ENCODE measurements around the gene COL19A1. TPM values are rescaled to one million over a fixed set of nuclear protein-coding genes. Genes with fewer than 3 reads are reported as not detected.
A peak's percentile ranks its signal among the peaks of the same experiment; 100 is the strongest.

Gene COL19A1
- total and polyA plus RNA-seq, 9 of the 15 experiments (the other 6 are each of a cell fraction or from before 2014, with no cell fraction given) = not detected

DNA sequence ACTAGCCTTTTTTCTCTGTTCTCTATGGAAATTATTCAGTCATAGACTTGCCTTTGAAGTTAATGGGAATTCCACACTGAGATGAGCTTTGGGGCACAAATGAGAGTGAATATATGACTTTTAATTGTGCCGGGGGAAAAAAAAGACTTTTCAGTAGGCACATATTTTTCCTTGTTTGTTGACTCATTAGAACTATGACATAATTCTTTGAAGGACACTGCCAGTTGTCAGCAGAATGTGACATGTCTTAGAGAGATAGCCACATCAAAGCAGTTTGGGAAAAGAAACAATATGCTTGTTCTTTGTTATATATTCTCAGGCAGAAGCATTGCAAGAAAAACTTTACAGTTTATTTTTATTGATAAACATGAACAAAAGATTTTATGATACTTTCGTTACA lies 298.2 kb downstream of the COL19A1 start:
- ATAC-seq (peak; percentile 63), FAIRE-seq (no peak), DNase-seq (ENCODE audit: extremely low read depth in 1 of 4, low spot score in 3 of 4) (peak; percentile 40 to 57 (median 49))
- peak overlapping the region; percentile 27 for H3K4me2 ChIP-seq (ENCODE audit: insufficient read depth, low read length)
- no peaks in the 10 kb centered on the region for H3K79me2 ChIP-seq (ENCODE audit: control insufficient read depth, insufficient read depth, low read length)
- peak overlapping the region; percentile 49 for H3K27ac ChIP-seq (ENCODE audit: extremely low read depth, low read depth, low read length)
- ChIA-PET CTCF (ENCODE audit: low intra/inter-chr PET ratio) (interaction anchor here (1.6 kb wide), 1 partner anchor 433 kb away, joined by 3 read pairs; no protein-coding TSS in a partner anchor), POLR2A (interaction anchor here (1.3 kb wide), 1 partner anchor 14 kb away, joined by 3 read pairs; no protein-coding TSS in a partner anchor)
- no peaks in the 10 kb centered on the region; a peak in 2 of 5 replicates for H3K27me3 ChIP-seq (ENCODE audit: control insufficient read depth in 2 of 2, insufficient read depth in 2 of 2, low read length in 2 of 2)
- no peaks in the 10 kb centered on the region for H3K9me1 ChIP-seq (ENCODE audit: control insufficient read depth, insufficient read depth, low read length)
- no peak overlapping the region for H3K4me3 ChIP-seq
- peak overlapping the region; percentile 69 for H2AFZ ChIP-seq (ENCODE audit: low read depth, low read length)
- H3K9me3 ChIP-seq (replicated peaks; ENCODE audit: control insufficient read depth, insufficient read depth, low read depth, low read length) = no peaks in the 10 kb centered on the region
- peaks cover 5 to 27% of the 10 kb centered on the region in 2 experiments for H3K4me1 ChIP-seq (replicated peaks in 1 of 2; ENCODE audit: control insufficient read depth in 2 of 2, insufficient read depth in 2 of 2, low read length in 2 of 2)
- no peaks in the 10 kb centered on the region for H4K20me1 ChIP-seq (replicated peaks; ENCODE audit: control insufficient read depth, insufficient read depth, low read length)
- H3K9ac ChIP-seq (ENCODE audit: insufficient read depth in 1 of 2, low read depth in 2 of 2, low read length in 2 of 2) = peak overlapping the region in 1 of 2 experiments; percentile 15; a peak in 1 of 4 replicates
- WGBS (ENCODE audit: insufficient coverage, low coverage, missing lambda C conversion rate) = 6% methylated on average over 2 of the region's 2 CpGs
- no peaks in the 10 kb centered on the region for H3K36me3 ChIP-seq (ENCODE audit: control insufficient read depth, insufficient read depth, low read length)
- in situ Hi-C loops (cut with MboI) = no loop called here
- no TSS peak for BruUV-seq (replicated peaks)
- intact Hi-C loops (cut with micrococcal nuclease) = no loop called here
- TF ChIP-seq, protein P1, sequence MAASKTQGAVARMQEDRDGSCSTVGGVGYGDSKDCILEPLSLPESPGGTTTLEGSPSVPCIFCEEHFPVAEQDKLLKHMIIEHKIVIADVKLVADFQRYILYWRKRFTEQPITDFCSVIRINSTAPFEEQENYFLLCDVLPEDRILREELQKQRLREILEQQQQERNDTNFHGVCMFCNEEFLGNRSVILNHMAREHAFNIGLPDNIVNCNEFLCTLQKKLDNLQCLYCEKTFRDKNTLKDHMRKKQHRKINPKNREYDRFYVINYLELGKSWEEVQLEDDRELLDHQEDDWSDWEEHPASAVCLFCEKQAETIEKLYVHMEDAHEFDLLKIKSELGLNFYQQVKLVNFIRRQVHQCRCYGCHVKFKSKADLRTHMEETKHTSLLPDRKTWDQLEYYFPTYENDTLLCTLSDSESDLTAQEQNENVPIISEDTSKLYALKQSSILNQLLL (CRISPR knock-in tag; IDR thresholded peaks at IDR 0.05; ENCODE audit: borderline replicate concordance) = no peak
- TF ChIP-seq TBL1XR1 (IDR thresholded peaks at IDR 0.05; ENCODE audit: low read length in 2 of 2) = peak in 1 of 2 experiments; percentile 23; a peak in 1 of 4 replicates
- no peak for TF ChIP-seq PRPF4 (IDR thresholded peaks at IDR 0.05; ENCODE audit: insufficient read depth, low read depth, low read length, poor library complexity, severe bottlenecking)
- no peak for TF ChIP-seq DIDO1 (tag; IDR thresholded peaks at IDR 0.05; ENCODE audit: low read depth)
- TF ChIP-seq EP300 (IDR thresholded peaks at IDR 0.05; ENCODE audit: low read length) = peak; percentile 55
- TF ChIP-seq, protein P2, sequence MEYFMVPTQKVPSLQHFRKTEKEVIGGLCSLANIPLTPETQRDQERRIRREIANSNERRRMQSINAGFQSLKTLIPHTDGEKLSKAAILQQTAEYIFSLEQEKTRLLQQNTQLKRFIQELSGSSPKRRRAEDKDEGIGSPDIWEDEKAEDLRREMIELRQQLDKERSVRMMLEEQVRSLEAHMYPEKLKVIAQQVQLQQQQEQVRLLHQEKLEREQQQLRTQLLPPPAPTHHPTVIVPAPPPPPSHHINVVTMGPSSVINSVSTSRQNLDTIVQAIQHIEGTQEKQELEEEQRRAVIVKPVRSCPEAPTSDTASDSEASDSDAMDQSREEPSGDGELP (CRISPR knock-in tag; IDR thresholded peaks at IDR 0.05; ENCODE audit: borderline replicate concordance) = no peak
- no peak for TF ChIP-seq MXD1 (CRISPR knock-in tag; IDR thresholded peaks at IDR 0.05; ENCODE audit: borderline replicate concordance, poor library complexity, severe bottlenecking)
- no peak for TF ChIP-seq CBFA2T2 (conservative IDR thresholded peaks at IDR 0.05)
- no peak for TF ChIP-seq ZNF143 (CRISPR knock-in tag; IDR thresholded peaks at IDR 0.05)
- TF ChIP-seq ZNF311 (CRISPR knock-in tag; IDR thresholded peaks at IDR 0.05) = no peak
- TF ChIP-seq ZNF175 (CRISPR knock-in tag; IDR thresholded peaks at IDR 0.05; ENCODE audit: low read depth) = no peak
- TF ChIP-seq SAFB2 (IDR thresholded peaks at IDR 0.05; ENCODE audit: borderline replicate concordance, low read depth, low read length, severe bottlenecking) = no peak
- no peak for TF ChIP-seq PTBP1 (IDR thresholded peaks at IDR 0.05; ENCODE audit: low read depth, low read length)
- peak; percentile 33; the same call in 1 of the 2 replicates for TF ChIP-seq FOSL1 (tag; conservative IDR thresholded peaks at IDR 0.05)
- TF ChIP-seq ATF7 (IDR thresholded peaks at IDR 0.05) = peak; percentile 82; the same call in 1 of the 2 replicates
- TF ChIP-seq SMARCA4 (IDR thresholded peaks at IDR 0.05) = peak; percentile 74
- peak; percentile 91 for TF ChIP-seq PKNOX1 (IDR thresholded peaks at IDR 0.05)
- TF ChIP-seq ZNF780A (CRISPR knock-in tag; IDR thresholded peaks at IDR 0.05) = no peak
